ENCODE data around the gene CLUH.

DNA sequence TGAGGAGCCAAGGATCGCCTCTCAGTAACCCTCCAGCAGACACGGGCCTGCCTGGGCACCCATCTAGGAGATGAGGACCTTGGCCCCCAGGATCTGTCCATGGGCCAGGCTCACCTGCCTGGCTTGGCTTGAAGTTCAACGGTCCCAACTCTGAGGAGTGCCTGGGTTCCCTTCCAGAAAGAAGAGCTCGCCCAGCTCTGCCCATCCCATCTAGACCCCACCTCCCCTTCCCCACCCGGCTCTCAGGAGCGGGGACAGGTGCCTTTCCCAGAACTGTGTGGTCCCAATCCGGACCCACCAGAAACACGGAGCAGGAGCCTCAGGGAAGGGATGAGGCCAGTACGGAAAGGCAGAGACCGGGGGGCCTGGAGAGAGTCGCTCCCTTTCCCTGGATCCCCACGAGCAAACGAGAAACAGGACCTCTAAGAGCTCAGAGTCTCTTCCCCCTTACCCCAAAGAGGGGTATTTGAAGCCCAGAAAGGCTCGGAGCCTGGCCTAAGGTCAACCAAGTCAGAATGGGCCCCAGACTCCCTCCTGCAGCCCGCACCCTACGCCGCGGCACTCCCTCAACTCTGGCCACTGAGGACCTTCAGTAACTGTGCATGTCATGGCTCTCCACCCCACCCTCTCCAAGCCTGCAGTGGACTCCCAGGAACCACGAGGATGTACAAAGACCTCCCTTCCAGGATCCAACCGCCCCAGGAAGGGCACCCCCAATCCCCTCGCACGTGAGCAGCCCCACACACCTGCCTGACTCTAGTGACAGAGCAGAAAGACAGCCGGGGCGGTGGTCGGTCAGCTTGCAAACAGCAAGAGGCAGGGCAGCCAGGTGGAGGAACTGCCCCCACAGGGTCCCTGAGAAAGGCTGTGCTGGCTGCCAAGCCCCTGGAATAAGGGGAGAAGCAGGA lies 5.4 kb downstream of the CLUH start:
- TF ChIP-seq, protein P1, sequence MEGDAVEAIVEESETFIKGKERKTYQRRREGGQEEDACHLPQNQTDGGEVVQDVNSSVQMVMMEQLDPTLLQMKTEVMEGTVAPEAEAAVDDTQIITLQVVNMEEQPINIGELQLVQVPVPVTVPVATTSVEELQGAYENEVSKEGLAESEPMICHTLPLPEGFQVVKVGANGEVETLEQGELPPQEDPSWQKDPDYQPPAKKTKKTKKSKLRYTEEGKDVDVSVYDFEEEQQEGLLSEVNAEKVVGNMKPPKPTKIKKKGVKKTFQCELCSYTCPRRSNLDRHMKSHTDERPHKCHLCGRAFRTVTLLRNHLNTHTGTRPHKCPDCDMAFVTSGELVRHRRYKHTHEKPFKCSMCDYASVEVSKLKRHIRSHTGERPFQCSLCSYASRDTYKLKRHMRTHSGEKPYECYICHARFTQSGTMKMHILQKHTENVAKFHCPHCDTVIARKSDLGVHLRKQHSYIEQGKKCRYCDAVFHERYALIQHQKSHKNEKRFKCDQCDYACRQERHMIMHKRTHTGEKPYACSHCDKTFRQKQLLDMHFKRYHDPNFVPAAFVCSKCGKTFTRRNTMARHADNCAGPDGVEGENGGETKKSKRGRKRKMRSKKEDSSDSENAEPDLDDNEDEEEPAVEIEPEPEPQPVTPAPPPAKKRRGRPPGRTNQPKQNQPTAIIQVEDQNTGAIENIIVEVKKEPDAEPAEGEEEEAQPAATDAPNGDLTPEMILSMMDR (IDR thresholded peaks at IDR 0.05) = no peak
- no peak for TF ChIP-seq POLR2A (IDR thresholded peaks at IDR 0.05)
